ENCODE results near the gene TMEM247.

- TF ChIP-seq CTCF (IDR thresholded peaks at IDR 0.05) (no peak), POLR2A (IDR thresholded peaks at IDR 0.05) (no peak), POLR2AphosphoS5 (IDR thresholded peaks at IDR 0.05) (no peak)
Observed at GRCh38 chr2:46504221-46504620, 24.9 kb downstream of the TMEM247 start.
